GM12874 (cell line): ENCODE data around the gene PDZD7.

ENCODE experiments used
- TF ChIP-seq, protein P1 (sequence below): IDR thresholded peaks from 2 replicates; pipeline ENCODE4 v1.5.1; 2011; ENCODE audit warnings: low read depth, mild to moderate bottlenecking, control low read depth, low read length, moderate library complexity; ENCODE audit not compliant: insufficient read depth

Gene PDZD7

DNA sequence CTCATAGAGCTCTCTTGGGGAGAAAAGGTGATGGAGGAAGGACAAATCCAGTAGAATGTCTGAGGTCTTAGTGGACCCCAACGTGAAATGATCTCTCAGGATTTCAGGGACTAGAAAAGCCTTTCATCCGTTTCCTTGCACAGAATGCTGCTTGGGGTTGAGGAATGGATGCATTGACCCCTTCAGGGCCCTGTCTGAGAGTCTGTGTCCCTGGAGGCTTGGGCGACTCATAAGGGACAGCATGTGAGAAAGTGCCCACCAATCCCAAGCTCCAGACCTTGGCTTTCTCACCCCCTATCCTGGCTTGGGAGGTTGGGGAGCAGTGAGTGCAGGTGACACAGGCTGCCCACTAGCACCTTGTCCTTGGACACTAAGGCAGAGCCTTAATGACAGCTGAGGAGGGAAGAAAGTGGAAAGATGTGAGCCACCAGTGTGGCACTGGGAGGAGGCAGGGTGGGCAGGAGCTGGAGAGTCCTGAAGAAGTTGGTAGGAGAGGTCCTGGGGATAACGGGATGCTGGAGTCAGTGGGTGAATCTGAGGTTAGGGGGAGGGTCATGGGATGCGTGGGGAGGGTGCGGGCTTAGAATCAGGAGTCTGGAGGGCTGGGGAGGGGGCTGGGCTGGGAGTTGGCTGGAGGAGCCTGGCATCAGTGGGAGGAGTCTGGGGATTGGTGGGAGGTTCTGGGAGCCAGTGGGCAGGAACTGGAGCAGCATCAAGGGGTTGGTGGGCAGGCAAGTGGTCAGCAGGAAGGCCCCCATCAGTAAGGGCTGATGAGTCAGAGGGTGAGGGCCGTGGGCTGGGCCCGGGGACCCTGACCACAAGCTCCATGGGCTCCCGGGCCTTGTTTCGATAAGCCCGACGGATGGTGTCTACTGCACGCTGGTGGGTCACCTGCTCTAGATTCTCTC, 22.8 kb downstream of the PDZD7 start:
- TF ChIP-seq, protein P1, sequence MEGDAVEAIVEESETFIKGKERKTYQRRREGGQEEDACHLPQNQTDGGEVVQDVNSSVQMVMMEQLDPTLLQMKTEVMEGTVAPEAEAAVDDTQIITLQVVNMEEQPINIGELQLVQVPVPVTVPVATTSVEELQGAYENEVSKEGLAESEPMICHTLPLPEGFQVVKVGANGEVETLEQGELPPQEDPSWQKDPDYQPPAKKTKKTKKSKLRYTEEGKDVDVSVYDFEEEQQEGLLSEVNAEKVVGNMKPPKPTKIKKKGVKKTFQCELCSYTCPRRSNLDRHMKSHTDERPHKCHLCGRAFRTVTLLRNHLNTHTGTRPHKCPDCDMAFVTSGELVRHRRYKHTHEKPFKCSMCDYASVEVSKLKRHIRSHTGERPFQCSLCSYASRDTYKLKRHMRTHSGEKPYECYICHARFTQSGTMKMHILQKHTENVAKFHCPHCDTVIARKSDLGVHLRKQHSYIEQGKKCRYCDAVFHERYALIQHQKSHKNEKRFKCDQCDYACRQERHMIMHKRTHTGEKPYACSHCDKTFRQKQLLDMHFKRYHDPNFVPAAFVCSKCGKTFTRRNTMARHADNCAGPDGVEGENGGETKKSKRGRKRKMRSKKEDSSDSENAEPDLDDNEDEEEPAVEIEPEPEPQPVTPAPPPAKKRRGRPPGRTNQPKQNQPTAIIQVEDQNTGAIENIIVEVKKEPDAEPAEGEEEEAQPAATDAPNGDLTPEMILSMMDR, result no peak

DNA sequence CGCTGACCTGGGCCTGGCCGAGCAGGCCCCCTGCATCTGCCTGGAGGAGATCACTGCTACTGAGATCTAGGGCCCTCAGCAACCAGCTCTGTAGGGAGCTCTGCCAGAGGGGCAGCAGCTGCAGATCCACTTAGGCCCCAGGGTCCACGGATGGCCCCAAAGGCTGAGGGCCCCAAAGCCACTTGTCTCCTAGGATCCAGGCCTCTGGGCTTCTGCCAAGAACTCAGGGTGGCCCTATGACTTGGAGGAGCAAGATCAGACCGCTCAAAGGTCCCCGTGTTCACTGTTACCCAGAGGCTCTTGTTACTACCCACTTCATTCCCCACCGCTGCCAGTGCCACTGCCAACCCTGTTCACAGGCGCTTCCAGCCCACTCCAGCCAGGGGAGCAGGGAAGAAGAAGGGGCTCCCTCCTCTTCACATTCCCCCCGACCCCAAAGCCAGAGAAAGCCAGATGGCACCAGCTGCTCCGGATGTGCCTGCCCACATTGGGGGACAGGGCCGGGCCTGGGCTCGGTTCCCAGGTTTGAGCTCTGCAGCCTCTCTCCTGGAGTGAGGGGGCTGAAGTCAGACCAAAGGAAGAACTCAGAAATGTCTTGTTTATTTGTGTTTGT, 23.7 kb downstream of the PDZD7 start:
- TF ChIP-seq, protein P1, result no peak

DNA sequence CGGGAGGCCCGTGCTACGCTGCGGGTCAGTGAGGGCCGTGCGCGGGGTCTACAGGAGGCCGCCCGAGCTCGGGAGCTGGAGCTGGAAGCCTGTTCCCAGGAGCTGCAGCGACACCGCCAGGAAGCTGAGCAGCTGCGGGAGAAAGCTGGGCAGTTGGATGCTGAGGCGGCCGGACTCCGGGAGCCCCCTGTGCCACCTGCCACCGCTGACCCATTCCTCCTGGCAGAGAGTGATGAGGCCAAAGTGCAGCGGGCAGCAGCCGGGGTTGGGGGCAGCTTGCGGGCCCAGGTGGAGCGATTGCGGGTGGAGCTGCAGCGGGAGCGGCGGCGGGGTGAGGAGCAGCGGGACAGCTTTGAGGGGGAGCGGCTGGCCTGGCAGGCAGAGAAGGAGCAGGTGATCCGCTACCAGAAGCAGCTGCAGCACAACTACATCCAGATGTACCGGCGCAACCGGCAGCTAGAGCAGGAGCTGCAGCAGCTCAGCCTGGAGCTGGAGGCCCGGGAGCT, 24.3 kb downstream of the PDZD7 start:
- TF ChIP-seq, protein P1, result no peak

DNA sequence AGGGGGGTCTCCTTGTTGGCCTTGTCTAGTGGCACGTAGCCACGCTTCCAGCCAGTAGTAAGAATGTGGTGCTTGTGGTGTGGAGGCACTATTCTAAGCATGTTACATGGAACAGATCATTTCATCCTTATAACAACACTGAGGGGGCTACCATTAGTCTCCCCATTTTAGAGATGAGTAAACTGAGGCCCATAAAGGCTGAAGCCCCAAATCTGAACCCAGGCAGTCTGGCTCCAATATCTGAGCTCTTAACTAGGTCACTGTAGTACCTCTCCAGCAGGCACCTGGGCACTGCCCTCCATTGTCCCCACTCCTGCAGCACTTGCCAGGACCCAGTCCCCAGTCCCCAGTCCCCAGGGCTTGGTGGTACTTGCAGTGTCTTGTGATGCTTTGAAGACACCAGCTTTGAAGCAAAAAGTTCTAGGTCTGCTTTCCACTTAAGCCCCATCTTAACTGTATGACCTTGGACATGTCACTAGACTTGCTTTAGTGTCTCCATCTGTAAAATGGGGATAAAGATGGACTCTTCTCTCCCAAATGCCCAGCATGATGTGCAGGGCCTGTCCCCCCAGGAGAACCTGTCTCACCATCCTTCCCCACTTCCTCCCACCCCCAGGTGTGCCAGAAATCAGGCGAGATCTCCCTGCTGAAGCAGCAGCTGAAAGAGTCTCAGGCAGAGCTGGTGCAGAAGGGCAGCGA, 24.9 kb downstream of the PDZD7 start:
- TF ChIP-seq, protein P1, result no peak

DNA sequence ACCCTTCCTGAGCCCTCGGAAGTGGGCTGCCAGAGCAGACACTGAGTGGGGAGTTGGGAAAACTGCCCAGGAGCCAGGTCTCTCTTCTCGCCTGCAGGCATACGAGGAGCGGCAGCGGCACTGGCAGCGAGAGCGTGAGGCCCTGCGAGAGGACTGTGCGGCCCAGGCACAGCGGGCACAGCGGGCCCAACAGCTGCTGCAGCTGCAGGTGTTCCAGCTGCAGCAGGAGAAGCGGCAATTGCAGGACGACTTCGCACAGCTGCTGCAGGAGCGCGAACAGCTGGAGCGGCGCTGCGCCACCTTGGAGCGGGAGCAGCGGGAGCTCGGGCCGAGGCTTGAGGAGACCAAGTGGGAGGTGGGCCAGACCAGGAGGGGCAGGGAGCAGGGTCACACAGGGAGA, 25.6 kb downstream of the PDZD7 start:
- TF ChIP-seq, protein P1, result no peak

DNA sequence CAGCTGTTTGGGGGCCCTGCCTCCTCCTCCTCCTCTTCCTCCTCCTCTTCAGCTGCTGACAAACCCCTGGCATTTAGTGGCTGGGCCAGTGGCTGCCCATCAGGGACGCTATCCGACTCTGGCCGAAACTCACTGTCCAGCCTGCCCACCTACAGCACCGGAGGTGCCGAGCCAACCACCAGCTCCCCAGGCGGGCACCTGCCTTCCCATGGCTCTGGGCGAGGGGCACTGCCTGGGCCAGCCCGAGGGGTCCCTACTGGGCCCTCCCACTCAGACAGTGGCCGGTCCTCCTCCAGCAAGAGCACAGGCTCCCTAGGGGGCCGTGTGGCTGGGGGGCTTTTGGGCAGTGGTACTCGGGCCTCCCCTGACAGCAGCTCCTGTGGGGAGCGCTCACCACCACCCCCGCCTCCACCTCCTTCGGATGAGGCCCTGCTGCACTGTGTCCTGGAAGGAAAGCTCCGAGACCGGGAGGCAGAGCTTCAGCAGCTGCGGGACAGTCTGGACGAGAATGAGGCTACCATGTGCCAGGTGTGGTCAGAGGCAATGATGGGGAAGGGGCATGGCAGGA, 27.2 kb downstream of the PDZD7 start:
- TF ChIP-seq, protein P1, result no peak

DNA sequence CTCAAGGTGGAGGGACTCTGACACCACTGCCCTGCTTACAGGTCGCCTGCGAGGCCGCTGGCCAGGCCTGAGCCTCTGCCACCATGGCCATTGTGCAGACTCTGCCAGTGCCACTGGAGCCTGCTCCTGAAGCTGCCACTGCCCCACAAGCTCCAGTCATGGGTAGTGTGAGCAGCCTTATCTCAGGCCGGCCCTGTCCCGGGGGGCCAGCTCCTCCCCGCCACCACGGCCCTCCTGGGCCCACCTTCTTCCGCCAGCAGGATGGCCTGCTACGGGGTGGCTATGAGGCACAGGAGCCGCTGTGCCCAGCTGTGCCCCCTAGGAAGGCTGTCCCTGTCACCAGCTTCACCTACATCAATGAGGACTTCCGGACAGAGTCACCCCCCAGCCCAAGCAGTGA, 28.5 kb downstream of the PDZD7 start:
- TF ChIP-seq, protein P1, result no peak
